Spleen (tissue), 7 donors: Measurements from ENCODE around the gene CDC25B.
A peak's percentile ranks its signal among the peaks of the same experiment; 100 is the strongest.

Experiments
- POLR2A ChIP-seq, 3 donors: fragments of 450-650 bp; IDR thresholded peaks; one replicate each; pipeline ENCODE4 v1.5.1; 2017; ENCODE audit warnings: antibody characterized with exemption in 3 of 3, mild to moderate bottlenecking in 1 of 3
- POLR2AphosphoS5 ChIP-seq, 3 donors: sonication (generic); formaldehyde crosslinking; IDR thresholded peaks; one replicate each; pipeline ENCODE4 v1.5.1; 2017; ENCODE audit warnings: antibody characterized with exemption in 3 of 3
- TF ChIP-seq, protein P1 (sequence below), 11 experiments: fragments of 200-600 bp in 7 of 11; fragments of 450-650 bp in 4 of 11; sonication (generic) in 4 of 11; IDR thresholded peaks in 8 of 11; conservative IDR thresholded peaks in 3 of 11; 1 replicate in 7 of 11; 2 replicates in 4 of 11; pipeline versions ENCODE4 v1.4.0 to v1.8.0; 2016 to 2021; ENCODE audit warnings: antibody characterized with exemption in 11 of 11, inconsistent platforms in 4 of 11, mild to moderate bottlenecking in 1 of 11
- donor health status: DM: no; HTN: no; CAD: no; lungs with moderate emphysema.
- donor health status: DM: no; HTN: no; CAD: no.
- donor health status: DM: no; HTN: no; CAD: no.

DNA sequence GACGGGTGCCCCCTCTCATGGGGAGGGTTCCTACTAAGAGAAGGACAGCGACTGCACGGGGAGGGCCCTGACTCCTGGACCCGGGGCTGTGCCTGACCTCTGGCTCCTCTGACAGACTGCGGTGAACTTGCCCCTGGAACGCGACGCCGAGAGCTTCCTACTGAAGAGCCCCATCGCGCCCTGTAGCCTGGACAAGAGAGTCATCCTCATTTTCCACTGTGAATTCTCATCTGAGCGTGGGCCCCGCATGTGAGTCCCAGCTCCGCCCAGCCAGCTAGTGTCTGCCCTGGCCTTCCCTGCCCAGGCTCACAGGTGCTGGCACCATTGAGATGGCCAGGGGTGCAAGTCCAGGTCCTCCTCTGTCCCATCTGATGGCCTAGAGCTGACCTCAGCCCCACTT lies 7.2 kb downstream of the CDC25B start:
- no peak for TF ChIP-seq POLR2A (IDR thresholded peaks at IDR 0.05)
- peak in 1 of 3 donors; percentile 21 for TF ChIP-seq POLR2AphosphoS5 (IDR thresholded peaks at IDR 0.05)
- TF ChIP-seq, protein P1, sequence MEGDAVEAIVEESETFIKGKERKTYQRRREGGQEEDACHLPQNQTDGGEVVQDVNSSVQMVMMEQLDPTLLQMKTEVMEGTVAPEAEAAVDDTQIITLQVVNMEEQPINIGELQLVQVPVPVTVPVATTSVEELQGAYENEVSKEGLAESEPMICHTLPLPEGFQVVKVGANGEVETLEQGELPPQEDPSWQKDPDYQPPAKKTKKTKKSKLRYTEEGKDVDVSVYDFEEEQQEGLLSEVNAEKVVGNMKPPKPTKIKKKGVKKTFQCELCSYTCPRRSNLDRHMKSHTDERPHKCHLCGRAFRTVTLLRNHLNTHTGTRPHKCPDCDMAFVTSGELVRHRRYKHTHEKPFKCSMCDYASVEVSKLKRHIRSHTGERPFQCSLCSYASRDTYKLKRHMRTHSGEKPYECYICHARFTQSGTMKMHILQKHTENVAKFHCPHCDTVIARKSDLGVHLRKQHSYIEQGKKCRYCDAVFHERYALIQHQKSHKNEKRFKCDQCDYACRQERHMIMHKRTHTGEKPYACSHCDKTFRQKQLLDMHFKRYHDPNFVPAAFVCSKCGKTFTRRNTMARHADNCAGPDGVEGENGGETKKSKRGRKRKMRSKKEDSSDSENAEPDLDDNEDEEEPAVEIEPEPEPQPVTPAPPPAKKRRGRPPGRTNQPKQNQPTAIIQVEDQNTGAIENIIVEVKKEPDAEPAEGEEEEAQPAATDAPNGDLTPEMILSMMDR (IDR thresholded peaks at IDR 0.05 in 8 of 11, conservative IDR thresholded peaks at IDR 0.05 in 3 of 11) = no peak
